Erythroblast (primary cell): ENCODE results near the gene P2RX2.

Source experiments
- GATA1 ChIP-seq: IDR thresholded peaks from 2 replicates; pipeline ENCODE4 v1.6.1; 2011; ENCODE audit warnings: low read depth, mild to moderate bottlenecking, control low read depth, low read length, moderate library complexity
- POLR2A ChIP-seq: IDR thresholded peaks from 2 replicates; pipeline ENCODE4 v1.6.1; 2011; ENCODE audit warnings: mild to moderate bottlenecking, low read length

GRCh38 chr12:132647858-132648257 is 29.3 kb downstream of the P2RX2 start:
- TF ChIP-seq POLR2A (no peak), GATA1 (no peak)
